HEK293T (cell line): Measurements from ENCODE around the gene TSPOAP1.

Source experiments
- ARNT ChIP-seq: fragments of 450-650 bp; IDR thresholded peaks from 2 replicates; pipeline ENCODE4 v1.6.1; 2017; ENCODE audit warnings: mild to moderate bottlenecking
- BHLHE40 ChIP-seq: fragments of 450-650 bp; IDR thresholded peaks from 2 replicates; pipeline ENCODE4 v1.6.1; 2016; ENCODE audit warnings: mild to moderate bottlenecking, moderate library complexity, borderline replicate concordance
- CTBP1 ChIP-seq: fragments of 450-650 bp; IDR thresholded peaks from 2 replicates; pipeline ENCODE4 v1.6.1; 2016; ENCODE audit warnings: borderline replicate concordance
- ELF4 ChIP-seq: fragments of 450-650 bp; IDR thresholded peaks from 2 replicates; pipeline ENCODE4 v1.6.1; 2017; ENCODE audit warnings: antibody characterized with exemption
- FOXK2 ChIP-seq: fragments of 450-650 bp; IDR thresholded peaks from 2 replicates; pipeline ENCODE4 v1.6.1; 2016; ENCODE audit warnings: mild to moderate bottlenecking
- FOXM1 ChIP-seq: fragments of 450-650 bp; IDR thresholded peaks from 2 replicates; pipeline ENCODE4 v1.6.1; 2017; ENCODE audit warnings: mild to moderate bottlenecking, borderline replicate concordance
- HDGF ChIP-seq: fragments of 450-650 bp; IDR thresholded peaks from 2 replicates; pipeline ENCODE4 v1.6.1; 2017; ENCODE audit warnings: antibody characterized with exemption, borderline replicate concordance
- PKNOX1 ChIP-seq: fragments of 450-650 bp; IDR thresholded peaks from 2 replicates; pipeline ENCODE4 v1.6.1; 2016
- SP1 ChIP-seq: fragments of 450-650 bp; IDR thresholded peaks from 2 replicates; pipeline ENCODE4 v1.6.1; 2017
- SUZ12 ChIP-seq: fragments of 450-650 bp; IDR thresholded peaks from 2 replicates; pipeline ENCODE4 v1.6.1; 2016; ENCODE audit warnings: mild to moderate bottlenecking
- ZNF384 ChIP-seq: fragments of 450-650 bp; IDR thresholded peaks from 2 replicates; pipeline ENCODE4 v1.6.1; 2016

GRCh38 chr17:58273453-58274104 is 55.0 kb downstream of the TSPOAP1 start:
- TF ChIP-seq FOXM1 (no peak), ELF4 (no peak), BHLHE40 (no peak), CTBP1 (no peak), HDGF (no peak), ARNT (no peak), SUZ12 (no peak), PKNOX1 (no peak), FOXK2 (no peak), ZNF384 (no peak), SP1 (no peak)
